Hepatocyte (in vitro differentiated cells): Measurements from ENCODE around the gene CEACAM1. TPM values are rescaled to one million over a fixed set of nuclear protein-coding genes. Genes with fewer than 3 reads are reported as not detected.

Source experiments
- DNase-seq: peaks from one replicate; pipeline ENCODE4 v3.0.0-alpha.2; 2016; ENCODE audit warnings: low spot score
- H2AFZ ChIP-seq: fragments of 200-600 bp; sonication (generic); 2 replicates; pipeline ENCODE4 v1.6.0; 2016; ENCODE audit warnings: antibody characterized with exemption, mild to moderate bottlenecking
- H3K27ac ChIP-seq: fragments of 200-600 bp; sonication (generic); 2 replicates; pipeline ENCODE4 v1.5.1; 2016; ENCODE audit warnings: mild to moderate bottlenecking
- H3K27me3 ChIP-seq: fragments of 200-600 bp; sonication (generic); 2 replicates; pipeline ENCODE4 v1.6.1; 2016
- H3K36me3 ChIP-seq: fragments of 200-600 bp; sonication (generic); replicated peaks from 2 replicates; pipeline ENCODE4 v1.5.1; 2016; ENCODE audit warnings: low read depth; ENCODE audit not compliant: insufficient read depth
- H3K4me1 ChIP-seq: fragments of 200-600 bp; sonication (generic); 2 replicates; pipeline ENCODE4 v1.5.1; 2016; ENCODE audit warnings: mild to moderate bottlenecking, moderate library complexity; ENCODE audit not compliant: insufficient read depth
- H3K4me2 ChIP-seq: fragments of 200-600 bp; sonication (generic); 2 replicates; pipeline ENCODE4 v1.6.0; 2016
- H3K4me3 ChIP-seq: fragments of 200-600 bp; sonication (generic); 2 replicates; pipeline ENCODE4 v1.5.1; 2016; ENCODE audit warnings: mild to moderate bottlenecking
- H3K79me2 ChIP-seq: fragments of 200-600 bp; sonication (generic); 2 replicates; pipeline ENCODE4 v1.6.0; 2017; ENCODE audit warnings: mild to moderate bottlenecking
- H3K9me2 ChIP-seq: fragments of 200-600 bp; sonication (generic); replicated peaks from 2 replicates; pipeline ENCODE4 v1.6.0; 2017; ENCODE audit warnings: mild to moderate bottlenecking; ENCODE audit not compliant: insufficient read depth
- H3K9me3 ChIP-seq: fragments of 200-600 bp; sonication (generic); 2 replicates; pipeline ENCODE4 v1.5.1; 2016; ENCODE audit warnings: low read depth, mild to moderate bottlenecking
- H4K20me1 ChIP-seq: fragments of 200-600 bp; sonication (generic); 2 replicates; pipeline ENCODE4 v1.6.0; 2016; ENCODE audit warnings: mild to moderate bottlenecking; ENCODE audit not compliant: insufficient read depth, poor library complexity, severe bottlenecking
- EZH2 ChIP-seq: fragments of 200-600 bp; sonication (generic); IDR thresholded peaks from 2 replicates; pipeline ENCODE4 v1.6.1; 2016; ENCODE audit warnings: antibody characterized with exemption, mild to moderate bottlenecking, borderline replicate concordance
- EZH2phosphoT487 ChIP-seq: fragments of 200-600 bp; sonication (generic); IDR thresholded peaks from one replicate; pipeline ENCODE4 v1.6.1; 2018; ENCODE audit warnings: antibody characterized with exemption, mild to moderate bottlenecking, low read depth, moderate library complexity; ENCODE audit not compliant: unreplicated experiment, severe bottlenecking
- WGBS: methylation state at CpG from one replicate; pipeline ENCODE4 v1.1.6; 2016; ENCODE audit warnings: low lambda C conversion rate; ENCODE audit errors: missing lambda C conversion rate; 5-methylcytosine and 5-hydroxymethylcytosine counted together
- polyA plus RNA-seq: library from polyadenylated mRNA; unstranded; fragments of >200 nt; fragmentation: Nextera tagmentation; extraction: Ambion mirVana; gene quantifications from 2 replicates; pipeline ENCODE4 v1.2.1, GENCODE V29; 2016
- total RNA-seq: library from RNA; depleted of rRNA; stranded (reverse); fragments of >200 nt; gene quantifications from 2 replicates; pipeline ENCODE4 v1.2.3, GENCODE V29; 2014
- TF ChIP-seq, protein P1 (sequence below): fragments of 200-600 bp; sonication (generic); IDR thresholded peaks from 2 replicates; pipeline ENCODE4 v1.5.1; 2016; ENCODE audit warnings: antibody characterized with exemption, mild to moderate bottlenecking; ENCODE audit not compliant: poor library complexity

CEACAM1 gene
- total and polyA plus RNA-seq, 2 experiments from 2014 or later = 7.1 to 20.8 TPM

DNA sequence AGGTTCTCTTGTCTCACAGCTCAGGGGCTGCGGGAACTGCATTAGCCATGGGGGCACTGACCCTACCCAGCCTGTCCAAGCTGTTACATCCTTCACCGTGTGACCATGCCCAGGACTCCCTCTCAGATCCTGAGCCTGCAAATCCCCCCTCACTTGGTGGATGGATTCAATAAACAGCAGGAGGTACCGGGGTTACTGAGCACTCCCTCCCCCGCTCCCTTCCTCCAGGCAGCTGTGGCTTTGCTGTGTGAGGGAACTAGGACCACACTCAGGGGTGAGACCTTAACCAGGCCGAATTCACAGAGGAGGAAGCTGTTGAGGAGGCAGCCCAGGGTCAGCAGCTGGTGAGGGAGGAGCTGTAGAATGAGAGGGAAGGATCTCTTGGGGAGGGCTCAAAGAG lies 27.0 kb upstream of the CEACAM1 start:
- H3K4me1 ChIP-seq = no peaks in the 10 kb centered on the region
- WGBS = 44% methylated on average over 5 of the region's 5 CpGs
- no peaks in the 10 kb centered on the region for H3K9me2 ChIP-seq
- H3K4me2 ChIP-seq = no peak overlapping the region
- H3K27ac ChIP-seq = no peak overlapping the region
- no peak overlapping the region for H2AFZ ChIP-seq
- no peaks in the 10 kb centered on the region for H4K20me1 ChIP-seq
- H3K4me3 ChIP-seq = no peak overlapping the region
- H3K27me3 ChIP-seq = no peaks in the 10 kb centered on the region
- TF ChIP-seq EZH2 = no peak
- no peak for TF ChIP-seq EZH2phosphoT487
- TF ChIP-seq, protein P1, sequence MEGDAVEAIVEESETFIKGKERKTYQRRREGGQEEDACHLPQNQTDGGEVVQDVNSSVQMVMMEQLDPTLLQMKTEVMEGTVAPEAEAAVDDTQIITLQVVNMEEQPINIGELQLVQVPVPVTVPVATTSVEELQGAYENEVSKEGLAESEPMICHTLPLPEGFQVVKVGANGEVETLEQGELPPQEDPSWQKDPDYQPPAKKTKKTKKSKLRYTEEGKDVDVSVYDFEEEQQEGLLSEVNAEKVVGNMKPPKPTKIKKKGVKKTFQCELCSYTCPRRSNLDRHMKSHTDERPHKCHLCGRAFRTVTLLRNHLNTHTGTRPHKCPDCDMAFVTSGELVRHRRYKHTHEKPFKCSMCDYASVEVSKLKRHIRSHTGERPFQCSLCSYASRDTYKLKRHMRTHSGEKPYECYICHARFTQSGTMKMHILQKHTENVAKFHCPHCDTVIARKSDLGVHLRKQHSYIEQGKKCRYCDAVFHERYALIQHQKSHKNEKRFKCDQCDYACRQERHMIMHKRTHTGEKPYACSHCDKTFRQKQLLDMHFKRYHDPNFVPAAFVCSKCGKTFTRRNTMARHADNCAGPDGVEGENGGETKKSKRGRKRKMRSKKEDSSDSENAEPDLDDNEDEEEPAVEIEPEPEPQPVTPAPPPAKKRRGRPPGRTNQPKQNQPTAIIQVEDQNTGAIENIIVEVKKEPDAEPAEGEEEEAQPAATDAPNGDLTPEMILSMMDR = no peak
- H3K79me2 ChIP-seq = no peaks in the 10 kb centered on the region
- H3K36me3 ChIP-seq = no peaks in the 10 kb centered on the region
- no peaks in the 10 kb centered on the region for H3K9me3 ChIP-seq
- no peak for DNase-seq

DNA sequence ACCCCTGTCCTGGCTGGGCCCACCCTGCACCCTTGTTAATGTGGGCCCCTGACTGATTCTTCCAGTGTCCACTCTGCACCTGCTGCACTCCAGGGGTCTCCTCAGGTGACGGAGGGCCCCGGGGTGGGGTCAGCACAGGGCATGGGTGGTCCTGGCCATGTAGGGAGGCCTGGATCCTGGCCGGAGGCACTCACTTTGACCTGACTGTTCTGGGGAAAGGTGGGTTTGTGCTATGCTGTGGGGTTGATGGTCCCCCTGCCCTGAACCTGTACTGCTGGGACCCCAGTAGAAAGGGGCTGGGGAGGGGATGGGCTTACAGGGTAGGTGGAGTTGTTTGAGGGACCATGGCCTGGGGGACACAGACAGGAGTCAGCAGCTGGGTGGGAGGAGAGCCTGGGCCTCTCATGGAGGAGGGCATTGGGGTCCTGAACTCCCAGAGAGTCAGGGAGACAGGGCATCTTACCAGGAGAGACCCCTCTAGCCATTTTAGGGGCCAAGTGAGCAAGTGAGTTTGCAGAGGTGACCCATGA lies 25.8 kb upstream of the CEACAM1 start:
- no peak for DNase-seq
- no peaks in the 10 kb centered on the region for H4K20me1 ChIP-seq
- no peaks in the 10 kb centered on the region for H3K27me3 ChIP-seq
- no peak overlapping the region for H2AFZ ChIP-seq
- no peak overlapping the region for H3K4me2 ChIP-seq
- H3K9me3 ChIP-seq = no peaks in the 10 kb centered on the region
- H3K36me3 ChIP-seq = no peaks in the 10 kb centered on the region
- H3K9me2 ChIP-seq = no peaks in the 10 kb centered on the region
- H3K4me3 ChIP-seq = no peak overlapping the region
- WGBS = 91% methylated on average over 3 of the region's 3 CpGs
- H3K4me1 ChIP-seq = no peaks in the 10 kb centered on the region
- no peak overlapping the region for H3K27ac ChIP-seq
- H3K79me2 ChIP-seq = no peaks in the 10 kb centered on the region
- TF ChIP-seq EZH2phosphoT487 = no peak
- TF ChIP-seq, protein P1 = no peak
- TF ChIP-seq EZH2 = no peak

DNA sequence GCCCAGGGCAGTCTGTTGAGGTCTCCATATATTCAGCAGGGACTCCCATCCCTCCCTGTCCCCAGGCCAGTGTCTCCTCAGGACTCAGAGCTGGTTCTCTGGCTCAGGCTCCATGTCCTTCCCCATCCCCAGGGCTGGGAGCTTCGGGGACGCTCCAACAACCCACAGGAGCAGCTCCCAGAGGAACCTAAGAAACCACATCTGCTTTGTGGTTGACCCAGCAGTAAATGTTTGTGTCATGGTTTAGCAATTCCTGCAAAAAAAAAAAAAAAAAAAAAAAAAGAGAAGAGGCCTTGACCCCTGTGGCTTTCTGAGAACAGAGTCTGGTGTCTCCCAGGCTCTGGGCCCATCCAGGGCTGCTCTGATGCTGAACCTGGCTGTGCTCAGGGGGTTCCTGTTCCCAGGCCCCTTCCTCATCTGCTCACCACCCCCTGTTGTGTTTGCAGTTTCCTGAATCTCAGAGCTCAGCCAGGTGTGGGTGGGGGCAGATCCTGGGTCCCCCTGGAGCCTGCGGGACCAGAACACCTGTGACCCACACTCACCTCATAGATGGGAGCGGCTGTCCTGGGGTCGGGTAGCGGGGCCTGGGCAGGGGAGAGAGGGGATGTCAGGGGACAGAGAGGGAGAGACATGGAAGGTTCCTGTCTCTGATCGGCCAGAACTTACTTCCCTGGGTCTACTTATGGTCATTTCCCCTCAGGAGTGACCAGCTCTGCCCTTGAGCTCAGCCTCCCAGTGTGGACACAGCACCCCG lies 25.2 kb upstream of the CEACAM1 start:
- H3K9me2 ChIP-seq = no peaks in the 10 kb centered on the region
- TF ChIP-seq EZH2phosphoT487 (no peak), EZH2 (no peak)
- TF ChIP-seq, protein P1 = no peak
- 70% methylated on average over 5 of the region's 8 CpGs for WGBS

More for the DNA sequence above, 25.2 kb upstream of the CEACAM1 start:
- Histone ChIP-seq H3K27ac (no peak overlapping the region), H2AFZ (no peak overlapping the region), H3K4me3 (no peak overlapping the region), H4K20me1 (no peaks in the 10 kb centered on the region), H3K4me2 (no peak overlapping the region), H3K4me1 (no peaks in the 10 kb centered on the region), H3K79me2 (no peaks in the 10 kb centered on the region), H3K9me3 (no peaks in the 10 kb centered on the region), H3K27me3 (no peaks in the 10 kb centered on the region), H3K36me3 (no peaks in the 10 kb centered on the region)
- no peak for DNase-seq
